HCT116 (cell line): ENCODE results near the gene SPINK2. TPM values are rescaled to one million over a fixed set of nuclear protein-coding genes. Genes with fewer than 3 reads are reported as not detected.

ENCODE experiments used
- ATAC-seq: fragments of 200-7000 bp; cut with Tn5 transposase; 2 replicates; pipeline ENCODE4 v1.9.1; 2020; ENCODE audit warnings: mild to moderate bottlenecking, moderate library complexity
- BruUV-seq: library from RNA; stranded (reverse); fragments of 400-500 nt; replicated peaks from 2 replicates; lab custom pipeline; 2021; lab: Mats Ljungman, UMichigan
- CTCF ChIA-PET: fragments of 300-600 bp; sonication (Branson Sonifier 250); formaldehyde crosslinking; loops from one replicate; lab custom pipeline; 2021; ENCODE audit warnings: antibody characterized with exemption; lab: Charles Lee
- POLR2A ChIA-PET: fragments of 300-600, 350-600 bp; sonication (Branson Sonifier 250); formaldehyde crosslinking; loops from one replicate; lab custom pipeline; 2021; ENCODE audit warnings: antibody characterized with exemption; lab: Charles Lee
- RAD21 ChIA-PET, 2 experiments: fragments of 300-600 bp; sonication (Branson Sonifier 250); formaldehyde crosslinking; loops; one replicate each; lab custom pipeline; 2023; ENCODE audit warnings: low total read pairs in 2 of 2; ENCODE audit not compliant: uncharacterized antibody in 2 of 2, unreplicated experiment in 2 of 2, low non-redundant PET in 1 of 2; lab: Charles Lee
- DNase-seq: peaks from one replicate; pipeline ENCODE4 v3.0.0-alpha.2; 2010; ENCODE audit warnings: low read depth, low spot score
- H2AFZ ChIP-seq: fragments of 200-600 bp; shearing (Covaris generic), sonication (generic); 2 replicates; pipeline ENCODE4 v1.6.1; 2017; ENCODE audit warnings: low read depth, mixed run types, mixed read lengths, antibody characterized with exemption, low read length; ENCODE audit not compliant: poor library complexity, severe bottlenecking
- H3K27ac ChIP-seq: 2 replicates; pipeline ENCODE4 v1.5.1; 2012; ENCODE audit warnings: low read depth, low read length
- H3K27me3 ChIP-seq: fragments of 200-600 bp; sonication (generic); 2 replicates; pipeline ENCODE4 v1.6.1; 2016; ENCODE audit warnings: mixed run types, low read length, mixed read lengths; ENCODE audit not compliant: insufficient read depth
- H3K36me3 ChIP-seq, 2 experiments: fragments of 200-500 bp in 1 of 2; fragments of 200-600 bp in 1 of 2; sonication (Bioruptor generic) in 1 of 2; sonication (generic) in 1 of 2; 2 replicates each; pipeline versions ENCODE4 v1.5.1 to v1.6.1; 2014 to 2016; ENCODE audit warnings: low read length in 2 of 2, inconsistent platforms in 1 of 2, mixed read lengths in 1 of 2, mixed run types in 1 of 2; ENCODE audit not compliant: insufficient read depth in 2 of 2, control insufficient read depth in 1 of 2
- H3K4me1 ChIP-seq, 2 experiments: fragments of 200-600 bp in 1 of 2; sonication (generic) in 1 of 2; 2 replicates each; pipeline versions ENCODE4 v1.5.1 to v1.6.1; 2012 to 2017; ENCODE audit warnings: low read length in 2 of 2, inconsistent platforms in 1 of 2, mild to moderate bottlenecking in 1 of 2, mixed read lengths in 1 of 2, mixed run types in 1 of 2, moderate library complexity in 1 of 2; ENCODE audit not compliant: insufficient read depth in 2 of 2, control insufficient read depth in 1 of 2
- H3K4me2 ChIP-seq: fragments of 200-600 bp; sonication (generic); 2 replicates; pipeline ENCODE4 v1.6.1; 2017; ENCODE audit warnings: mixed run types, low read length, mixed read lengths
- H3K4me3 ChIP-seq, 2 experiments: fragments of 200-600 bp in 1 of 2; sonication (generic) in 1 of 2; replicated peaks in 1 of 2; 2 replicates each; pipeline ENCODE4 v1.5.1; 2011 to 2016; ENCODE audit warnings: low read length in 2 of 2, control low read depth in 1 of 2, low read depth in 1 of 2, mild to moderate bottlenecking in 1 of 2, mixed read lengths in 1 of 2, mixed run types in 1 of 2
- H3K79me2 ChIP-seq: fragments of 200-600 bp; sonication (generic); 2 replicates; pipeline ENCODE4 v1.6.1; 2017; ENCODE audit warnings: mild to moderate bottlenecking, mixed run types, low read length, moderate library complexity, mixed read lengths; ENCODE audit not compliant: insufficient read depth
- H3K9ac ChIP-seq: fragments of 200-600 bp; sonication (generic); 2 replicates; pipeline ENCODE4 v1.6.1; 2016; ENCODE audit warnings: low read length, mixed read lengths
- H3K9me2 ChIP-seq: fragments of 200-600 bp; sonication (generic), shearing (Covaris generic); 2 replicates; pipeline ENCODE4 v1.6.1; 2017; ENCODE audit warnings: mixed run types, mild to moderate bottlenecking, moderate library complexity; ENCODE audit not compliant: insufficient read depth
- H3K9me3 ChIP-seq, 2 experiments: fragments of 200-500 bp in 1 of 2; fragments of 200-600 bp in 1 of 2; sonication (Bioruptor generic) in 1 of 2; sonication (generic) in 1 of 2; 2 replicates each; pipeline ENCODE4 v1.6.1; 2014 to 2017; ENCODE audit warnings: low read length in 2 of 2, mixed read lengths in 2 of 2, inconsistent platforms in 1 of 2, low read depth in 1 of 2, mild to moderate bottlenecking in 1 of 2, mixed run types in 1 of 2, moderate library complexity in 1 of 2; ENCODE audit not compliant: control insufficient read depth in 1 of 2, insufficient read depth in 1 of 2
- H4K20me1 ChIP-seq: fragments of 200-600 bp; sonication (generic), shearing (Covaris generic); 2 replicates; pipeline ENCODE4 v1.6.1; 2017; ENCODE audit warnings: mixed run types, mild to moderate bottlenecking, moderate library complexity; ENCODE audit not compliant: insufficient read depth
- CEBPB ChIP-seq: IDR thresholded peaks from 2 replicates; pipeline ENCODE4 v1.6.1; 2012; ENCODE audit warnings: low read depth
- EGR1 ChIP-seq: IDR thresholded peaks from 2 replicates; pipeline ENCODE4 v1.6.1; 2012; ENCODE audit warnings: low read depth
- EZH2 ChIP-seq: fragments of 200-600 bp; sonication (generic); IDR thresholded peaks from 2 replicates; pipeline ENCODE4 v1.6.1; 2017; ENCODE audit warnings: antibody characterized with exemption, mixed run types
- EZH2phosphoT487 ChIP-seq: fragments of 200-600 bp; IDR thresholded peaks from 2 replicates; pipeline ENCODE4 v1.6.1; 2018; ENCODE audit warnings: antibody characterized with exemption, borderline replicate concordance
- FOSL1 ChIP-seq: IDR thresholded peaks from 2 replicates; pipeline ENCODE4 v1.6.1; 2012; ENCODE audit warnings: low read depth
- POLR2AphosphoS5 ChIP-seq: IDR thresholded peaks from 2 replicates; pipeline ENCODE4 v1.6.1; 2011; ENCODE audit warnings: mild to moderate bottlenecking, low read depth, low read length, moderate library complexity
- SIN3A ChIP-seq: IDR thresholded peaks from 2 replicates; pipeline ENCODE4 v1.6.1; 2012; ENCODE audit warnings: low read depth
- SP1 ChIP-seq: IDR thresholded peaks from 2 replicates; pipeline ENCODE4 v1.6.1; 2012; ENCODE audit warnings: low read depth
- SRF ChIP-seq: IDR thresholded peaks from 2 replicates; pipeline ENCODE4 v1.6.1; 2012; ENCODE audit warnings: low read depth
- TCF7L2 ChIP-seq: IDR thresholded peaks from 2 replicates; pipeline ENCODE4 v1.7.0; 2011; ENCODE audit warnings: borderline replicate concordance, inconsistent platforms; ENCODE audit not compliant: insufficient read depth, insufficient read length; ENCODE audit errors: extremely low read depth
- YY1 ChIP-seq: IDR thresholded peaks from 2 replicates; pipeline ENCODE4 v1.6.1; 2011; ENCODE audit warnings: low read length, low read depth, moderate library complexity, mild to moderate bottlenecking; ENCODE audit not compliant: insufficient replicate concordance; ENCODE audit errors: extremely low read depth
- ZFX ChIP-seq: fragments of 450-650 bp; IDR thresholded peaks from 2 replicates; pipeline ENCODE4 v1.6.1; 2017
- intact Hi-C: fragments of 100-400 bp; cut with micrococcal nuclease; formaldehyde crosslinking; loops from 2 replicates; pipeline ENCODE4 v1.10.0; 2022
- total RNA-seq: library from RNA; stranded (reverse); gene quantifications from one replicate; pipeline ENCODE4 v1.2.1, GENCODE V29; 2021; ENCODE audit not compliant: unreplicated experiment
- TF ChIP-seq, protein P1 (sequence below), 3 experiments: fragments of 200-600 bp in 1 of 3; sonication (generic) in 1 of 3; IDR thresholded peaks in 2 of 3; conservative IDR thresholded peaks in 1 of 3; 2 replicates each; pipeline ENCODE4 v1.5.1; 2012 to 2017; ENCODE audit warnings: low read depth in 2 of 3, low read length in 2 of 3, antibody characterized with exemption in 1 of 3, borderline replicate concordance in 1 of 3, control low read depth in 1 of 3, mild to moderate bottlenecking in 1 of 3, mixed read lengths in 1 of 3, mixed run types in 1 of 3, moderate library complexity in 1 of 3; ENCODE audit not compliant: insufficient read depth in 1 of 3
- TF ChIP-seq, protein P2 (sequence below): IDR thresholded peaks from 2 replicates; pipeline ENCODE4 v1.6.1; 2011; ENCODE audit warnings: mild to moderate bottlenecking, low read length, moderate library complexity; ENCODE audit not compliant: insufficient replicate concordance; ENCODE audit errors: extremely low read depth
- TF ChIP-seq, protein P3 (sequence below): IDR thresholded peaks from 2 replicates; pipeline ENCODE4 v1.6.1; 2012
- TF ChIP-seq, protein P4 (sequence below): IDR thresholded peaks from 2 replicates; pipeline ENCODE4 v1.6.1; 2012

SPINK2 gene
- total RNA-seq, 1 experiment from 2014 or later: 2.4 TPM

DNA sequence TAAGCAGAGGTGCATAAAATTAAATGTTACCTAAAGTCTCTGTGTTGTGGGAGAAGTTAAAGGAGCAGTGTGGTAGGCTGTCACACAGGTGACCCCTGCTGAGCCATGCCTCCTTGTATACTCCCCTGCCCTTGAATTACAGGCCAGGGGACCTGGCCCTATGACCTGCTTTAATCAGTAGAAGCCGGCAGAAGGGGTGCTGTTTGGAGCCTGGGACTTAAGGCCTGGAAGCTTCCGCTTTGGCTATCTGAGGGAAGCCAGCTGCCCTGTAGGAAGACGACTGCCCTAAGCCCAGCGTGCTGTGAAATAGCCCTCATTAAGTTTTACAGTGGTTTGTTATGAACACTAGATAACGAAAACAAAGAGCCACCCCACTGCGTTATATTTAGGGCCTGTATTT lies 34.1 kb downstream of the SPINK2 start:
- no peaks in the 10 kb centered on the region for H3K79me2 ChIP-seq
- H3K4me1 ChIP-seq: no peaks in the 10 kb centered on the region
- intact Hi-C loops: no loop called here
- H3K9ac ChIP-seq: no peak overlapping the region
- no peak overlapping the region for H2AFZ ChIP-seq
- ChIA-PET CTCF (interaction anchor here (1.9 kb wide), 1 partner anchor 13 kb away, joined by 4 read pairs; no protein-coding TSS in a partner anchor), RAD21 (no interaction called here), POLR2A (no interaction called here)
- no peaks in the 10 kb centered on the region for H3K27me3 ChIP-seq
- no peaks in the 10 kb centered on the region for H3K36me3 ChIP-seq
- no TSS peak for BruUV-seq
- TF ChIP-seq EZH2: no peak
- no peak for TF ChIP-seq EGR1
- TF ChIP-seq SP1: no peak
- no peak for TF ChIP-seq EZH2phosphoT487
- TF ChIP-seq, protein P1, sequence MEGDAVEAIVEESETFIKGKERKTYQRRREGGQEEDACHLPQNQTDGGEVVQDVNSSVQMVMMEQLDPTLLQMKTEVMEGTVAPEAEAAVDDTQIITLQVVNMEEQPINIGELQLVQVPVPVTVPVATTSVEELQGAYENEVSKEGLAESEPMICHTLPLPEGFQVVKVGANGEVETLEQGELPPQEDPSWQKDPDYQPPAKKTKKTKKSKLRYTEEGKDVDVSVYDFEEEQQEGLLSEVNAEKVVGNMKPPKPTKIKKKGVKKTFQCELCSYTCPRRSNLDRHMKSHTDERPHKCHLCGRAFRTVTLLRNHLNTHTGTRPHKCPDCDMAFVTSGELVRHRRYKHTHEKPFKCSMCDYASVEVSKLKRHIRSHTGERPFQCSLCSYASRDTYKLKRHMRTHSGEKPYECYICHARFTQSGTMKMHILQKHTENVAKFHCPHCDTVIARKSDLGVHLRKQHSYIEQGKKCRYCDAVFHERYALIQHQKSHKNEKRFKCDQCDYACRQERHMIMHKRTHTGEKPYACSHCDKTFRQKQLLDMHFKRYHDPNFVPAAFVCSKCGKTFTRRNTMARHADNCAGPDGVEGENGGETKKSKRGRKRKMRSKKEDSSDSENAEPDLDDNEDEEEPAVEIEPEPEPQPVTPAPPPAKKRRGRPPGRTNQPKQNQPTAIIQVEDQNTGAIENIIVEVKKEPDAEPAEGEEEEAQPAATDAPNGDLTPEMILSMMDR (IDR thresholded peaks at IDR 0.05 in 2 of 3, conservative IDR thresholded peaks at IDR 0.05 in 1 of 3; ENCODE audit: borderline replicate concordance in 1 of 3, insufficient read depth in 1 of 3, low read depth in 2 of 3, low read length in 2 of 3): no peak
- no peak for TF ChIP-seq FOSL1
- TF ChIP-seq, protein P2, sequence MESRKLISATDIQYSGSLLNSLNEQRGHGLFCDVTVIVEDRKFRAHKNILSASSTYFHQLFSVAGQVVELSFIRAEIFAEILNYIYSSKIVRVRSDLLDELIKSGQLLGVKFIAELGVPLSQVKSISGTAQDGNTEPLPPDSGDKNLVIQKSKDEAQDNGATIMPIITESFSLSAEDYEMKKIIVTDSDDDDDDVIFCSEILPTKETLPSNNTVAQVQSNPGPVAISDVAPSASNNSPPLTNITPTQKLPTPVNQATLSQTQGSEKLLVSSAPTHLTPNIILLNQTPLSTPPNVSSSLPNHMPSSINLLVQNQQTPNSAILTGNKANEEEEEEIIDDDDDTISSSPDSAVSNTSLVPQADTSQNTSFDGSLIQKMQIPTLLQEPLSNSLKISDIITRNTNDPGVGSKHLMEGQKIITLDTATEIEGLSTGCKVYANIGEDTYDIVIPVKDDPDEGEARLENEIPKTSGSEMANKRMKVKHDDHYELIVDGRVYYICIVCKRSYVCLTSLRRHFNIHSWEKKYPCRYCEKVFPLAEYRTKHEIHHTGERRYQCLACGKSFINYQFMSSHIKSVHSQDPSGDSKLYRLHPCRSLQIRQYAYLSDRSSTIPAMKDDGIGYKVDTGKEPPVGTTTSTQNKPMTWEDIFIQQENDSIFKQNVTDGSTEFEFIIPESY: no peak
- TF ChIP-seq, protein P3, sequence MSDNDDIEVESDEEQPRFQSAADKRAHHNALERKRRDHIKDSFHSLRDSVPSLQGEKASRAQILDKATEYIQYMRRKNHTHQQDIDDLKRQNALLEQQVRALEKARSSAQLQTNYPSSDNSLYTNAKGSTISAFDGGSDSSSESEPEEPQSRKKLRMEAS: no peak
- TF ChIP-seq, protein P4, sequence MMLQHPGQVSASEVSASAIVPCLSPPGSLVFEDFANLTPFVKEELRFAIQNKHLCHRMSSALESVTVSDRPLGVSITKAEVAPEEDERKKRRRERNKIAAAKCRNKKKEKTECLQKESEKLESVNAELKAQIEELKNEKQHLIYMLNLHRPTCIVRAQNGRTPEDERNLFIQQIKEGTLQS: no peak
- TF ChIP-seq CEBPB: no peak
- no peak for TF ChIP-seq TCF7L2
- TF ChIP-seq YY1: no peak
- TF ChIP-seq SIN3A: no peak
- TF ChIP-seq ZFX: no peak
- no peak for TF ChIP-seq POLR2AphosphoS5
- no peak for TF ChIP-seq SRF
- no peaks in the 10 kb centered on the region for H4K20me1 ChIP-seq
- H3K27ac ChIP-seq: no peak overlapping the region
- DNase-seq (no peak), ATAC-seq (no peak)
- H3K9me2 ChIP-seq: no peaks in the 10 kb centered on the region
- H3K9me3 ChIP-seq: no peaks in the 10 kb centered on the region
- H3K4me3 ChIP-seq: no peak overlapping the region
- H3K4me2 ChIP-seq: no peak overlapping the region
